Suprapubic skin (tissue), 4 donors: ENCODE data around the gene TGM3. TPM values are rescaled to one million over a fixed set of nuclear protein-coding genes. Genes with fewer than 3 reads are reported as not detected.

Experiments
- DNase-seq, 2 donors: peaks; one replicate each; pipeline ENCODE4 v3.0.0-alpha.2; 2019; ENCODE audit warnings: low spot score in 2 of 2
- H3K27ac ChIP-seq: fragments of 200-600 bp; sonication (generic); one replicate; pipeline ENCODE4 v1.5.1; 2019
- H3K27me3 ChIP-seq: fragments of 200-600 bp; sonication (generic); one replicate; pipeline ENCODE4 v1.5.1; 2019
- H3K36me3 ChIP-seq: fragments of 200-600 bp; sonication (generic); one replicate; pipeline ENCODE4 v1.5.1; 2019
- H3K4me1 ChIP-seq: fragments of 200-600 bp; sonication (generic); one replicate; pipeline ENCODE4 v1.5.1; 2019
- H3K4me3 ChIP-seq: fragments of 200-600 bp; sonication (generic); one replicate; pipeline ENCODE4 v1.5.1; 2019; ENCODE audit warnings: mild to moderate bottlenecking
- H3K9me3 ChIP-seq: fragments of 200-600 bp; sonication (generic); one replicate; pipeline ENCODE4 v1.5.1; 2019
- EP300 ChIP-seq: sonication (generic); formaldehyde crosslinking; IDR thresholded peaks from one replicate; pipeline ENCODE4 v1.6.1; 2017; ENCODE audit warnings: antibody characterized with exemption
- POLR2A ChIP-seq, 2 donors: fragments of 450-650 bp; IDR thresholded peaks; one replicate each; pipeline ENCODE4 v1.6.1; 2017; ENCODE audit warnings: antibody characterized with exemption in 2 of 2, mild to moderate bottlenecking in 2 of 2, moderate library complexity in 2 of 2
- POLR2AphosphoS5 ChIP-seq, 3 donors: sonication (generic); formaldehyde crosslinking; IDR thresholded peaks; one replicate each; pipeline ENCODE4 v1.6.1; 2017; ENCODE audit warnings: antibody characterized with exemption in 3 of 3
- WGBS: methylation state at CpG from one replicate; pipeline ENCODE4 v1.1.5; 2018; 5-methylcytosine and 5-hydroxymethylcytosine counted together
- total RNA-seq, 4 donors: library from RNA; depleted of rRNA; stranded (reverse); fragments of >200 nt; gene quantifications; one replicate each; pipeline ENCODE4 v1.1.0, GENCODE V29; 2016
- TF ChIP-seq, protein P1 (sequence below), 2 donors: fragments of 200-600 bp in 1 of 2; fragments of 450-650 bp in 1 of 2; sonication (generic) in 1 of 2; IDR thresholded peaks; one replicate each; pipeline ENCODE4 v1.5.1; 2016 to 2019; ENCODE audit warnings: antibody characterized with exemption in 2 of 2, mild to moderate bottlenecking in 1 of 2, moderate library complexity in 1 of 2

TGM3 gene
- total RNA-seq, 4 donors from 2014 or later: 24.9 to 56.5 (median 44.8) TPM

DNA sequence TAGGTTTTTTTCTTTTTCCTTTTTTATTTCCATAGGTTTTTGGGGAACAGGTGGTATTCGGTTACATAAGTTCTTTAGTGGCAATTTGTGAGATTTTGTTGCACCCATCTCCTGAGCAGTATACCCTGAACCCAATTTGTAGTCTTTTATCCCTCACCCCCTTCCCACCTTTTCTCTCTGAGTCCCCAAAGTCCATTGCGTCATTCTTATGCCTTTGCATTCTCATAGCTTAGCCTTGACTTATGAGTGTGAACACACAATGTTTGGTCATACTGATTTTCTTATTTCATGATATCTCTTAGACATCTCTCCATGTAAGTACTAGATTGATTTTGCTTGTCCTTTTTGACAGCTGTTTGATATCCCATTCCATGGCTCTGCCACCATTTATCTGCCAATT lies 27.2 kb downstream of the TGM3 start:
- no peak overlapping the region for H3K4me3 ChIP-seq
- no peaks in the 10 kb centered on the region for H3K36me3 ChIP-seq
- TF ChIP-seq POLR2A (IDR thresholded peaks at IDR 0.05) (no peak), EP300 (no peak), POLR2AphosphoS5 (IDR thresholded peaks at IDR 0.05) (no peak)
- TF ChIP-seq, protein P1, sequence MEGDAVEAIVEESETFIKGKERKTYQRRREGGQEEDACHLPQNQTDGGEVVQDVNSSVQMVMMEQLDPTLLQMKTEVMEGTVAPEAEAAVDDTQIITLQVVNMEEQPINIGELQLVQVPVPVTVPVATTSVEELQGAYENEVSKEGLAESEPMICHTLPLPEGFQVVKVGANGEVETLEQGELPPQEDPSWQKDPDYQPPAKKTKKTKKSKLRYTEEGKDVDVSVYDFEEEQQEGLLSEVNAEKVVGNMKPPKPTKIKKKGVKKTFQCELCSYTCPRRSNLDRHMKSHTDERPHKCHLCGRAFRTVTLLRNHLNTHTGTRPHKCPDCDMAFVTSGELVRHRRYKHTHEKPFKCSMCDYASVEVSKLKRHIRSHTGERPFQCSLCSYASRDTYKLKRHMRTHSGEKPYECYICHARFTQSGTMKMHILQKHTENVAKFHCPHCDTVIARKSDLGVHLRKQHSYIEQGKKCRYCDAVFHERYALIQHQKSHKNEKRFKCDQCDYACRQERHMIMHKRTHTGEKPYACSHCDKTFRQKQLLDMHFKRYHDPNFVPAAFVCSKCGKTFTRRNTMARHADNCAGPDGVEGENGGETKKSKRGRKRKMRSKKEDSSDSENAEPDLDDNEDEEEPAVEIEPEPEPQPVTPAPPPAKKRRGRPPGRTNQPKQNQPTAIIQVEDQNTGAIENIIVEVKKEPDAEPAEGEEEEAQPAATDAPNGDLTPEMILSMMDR (IDR thresholded peaks at IDR 0.05): no peak
- 96% methylated on average over 2 of the region's 2 CpGs for WGBS
- no peaks in the 10 kb centered on the region for H3K9me3 ChIP-seq
- H3K27ac ChIP-seq: no peak overlapping the region
- H3K27me3 ChIP-seq: peaks cover 6% of the 10 kb centered on the region
- DNase-seq: no peak
- H3K4me1 ChIP-seq: no peaks in the 10 kb centered on the region

DNA sequence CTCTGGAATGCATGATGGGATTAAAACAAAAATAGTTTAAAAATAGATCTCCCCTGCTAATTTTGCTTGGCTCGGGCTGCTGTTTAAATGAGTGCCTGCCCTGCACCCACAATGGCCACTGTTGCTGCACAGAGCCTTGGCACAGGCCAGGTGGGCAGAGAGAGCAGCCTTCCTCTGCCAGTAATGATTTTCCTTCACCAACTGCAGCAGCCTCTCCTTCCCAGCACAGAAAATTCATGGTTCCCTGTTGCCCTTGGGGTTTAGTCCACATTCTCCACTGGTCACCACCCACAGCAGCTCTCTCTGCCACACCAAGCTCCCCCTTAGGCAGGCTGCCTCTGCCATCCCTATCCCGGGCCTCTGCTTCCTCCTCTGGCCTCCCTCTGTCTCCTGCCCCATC lies 30.2 kb downstream of the TGM3 start:
- WGBS: 57% methylated on average over 2 of the region's 2 CpGs
- TF ChIP-seq POLR2A (IDR thresholded peaks at IDR 0.05) (no peak), EP300 (no peak), POLR2AphosphoS5 (IDR thresholded peaks at IDR 0.05) (no peak)
- TF ChIP-seq, protein P1 (IDR thresholded peaks at IDR 0.05): no peak
- Histone ChIP-seq H3K27me3 (peaks cover 6% of the 10 kb centered on the region), H3K4me3 (no peak overlapping the region), H3K9me3 (no peaks in the 10 kb centered on the region), H3K4me1 (no peaks in the 10 kb centered on the region), H3K27ac (no peak overlapping the region), H3K36me3 (no peaks in the 10 kb centered on the region)
- DNase-seq: peak in 1 of 2 donors; percentile 57

DNA sequence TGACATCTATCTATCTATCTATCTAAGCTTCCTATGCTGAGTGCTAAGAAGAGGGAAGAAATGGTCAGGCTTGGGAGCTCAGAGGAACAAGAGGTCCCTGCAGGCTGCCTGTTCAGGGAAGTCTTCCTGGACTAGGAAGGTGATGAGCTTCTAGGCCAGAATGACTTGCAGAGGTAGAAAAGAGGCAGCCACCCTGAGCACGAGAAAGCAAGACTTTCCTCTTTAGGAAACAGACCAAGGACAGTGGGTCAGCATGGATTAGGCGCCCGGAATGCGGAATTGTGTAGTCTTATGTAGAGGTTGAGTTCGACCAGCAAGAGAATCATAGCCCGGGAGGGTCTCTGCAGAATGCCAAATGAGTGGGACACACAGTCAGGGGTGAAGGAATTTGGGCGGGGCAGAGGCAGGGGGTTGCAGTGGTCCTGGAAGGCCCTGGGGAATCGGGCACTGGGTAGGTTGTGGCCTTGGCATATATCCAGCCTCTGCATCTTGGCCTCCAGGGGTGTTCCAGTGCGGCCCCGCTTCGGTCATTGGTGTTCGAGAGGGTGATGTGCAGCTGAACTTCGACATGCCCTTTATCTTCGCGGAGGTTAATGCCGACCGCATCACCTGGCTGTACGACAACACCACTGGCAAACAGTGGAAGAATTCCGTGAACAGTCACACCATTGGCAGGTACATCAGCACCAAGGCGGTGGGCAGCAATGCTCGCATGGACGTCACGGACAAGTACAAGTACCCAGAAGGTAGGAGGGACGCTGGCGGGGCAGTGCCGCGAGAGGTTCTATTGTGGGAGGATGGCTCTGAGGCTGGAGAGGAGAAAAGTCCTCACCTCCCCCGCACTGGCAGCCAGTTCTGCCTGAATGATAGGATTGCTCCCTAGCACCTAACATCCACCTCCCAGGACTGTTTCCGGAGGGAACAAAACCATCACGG lies 32.1 kb downstream of the TGM3 start:
- Histone ChIP-seq H3K4me3 (no peak overlapping the region), H3K4me1 (no peaks in the 10 kb centered on the region), H3K27ac (no peak overlapping the region), H3K9me3 (no peaks in the 10 kb centered on the region), H3K36me3 (no peaks in the 10 kb centered on the region), H3K27me3 (peaks cover 6% of the 10 kb centered on the region)
- TF ChIP-seq, protein P1 (IDR thresholded peaks at IDR 0.05): no peak
- TF ChIP-seq POLR2AphosphoS5 (IDR thresholded peaks at IDR 0.05): no peak
- TF ChIP-seq EP300: no peak
- no peak for TF ChIP-seq POLR2A (IDR thresholded peaks at IDR 0.05)
- WGBS: 92% methylated on average over 29 of the region's 30 CpGs
- DNase-seq: peak in 1 of 2 donors; percentile 76

DNA sequence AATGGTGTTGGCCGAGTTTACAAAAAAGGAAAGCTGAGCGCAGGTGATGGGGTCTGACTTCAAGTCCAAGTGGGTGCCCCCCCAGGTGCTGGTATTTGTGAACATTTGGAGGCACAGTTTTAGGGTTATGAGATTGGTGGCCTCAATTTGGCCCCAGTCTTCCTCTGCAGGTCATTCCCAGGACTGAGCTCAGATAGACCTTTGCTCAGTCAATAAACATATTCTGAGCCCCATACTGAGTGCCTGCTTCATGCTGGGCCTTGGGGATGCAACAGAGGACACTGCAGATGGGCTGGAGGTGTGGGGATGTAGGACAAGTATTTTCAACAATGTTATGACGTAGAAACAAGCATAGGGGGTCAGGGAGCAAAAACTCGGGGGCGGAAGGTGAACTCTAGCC lies 33.5 kb downstream of the TGM3 start:
- DNase-seq: peak in 1 of 2 donors; percentile 31
- H3K27ac ChIP-seq: no peak overlapping the region
- WGBS: 86% methylated on average over 5 of the region's 5 CpGs
- H3K27me3 ChIP-seq: peaks cover 6% of the 10 kb centered on the region
- no peak overlapping the region for H3K4me3 ChIP-seq
- no peaks in the 10 kb centered on the region for H3K36me3 ChIP-seq
- H3K4me1 ChIP-seq: no peaks in the 10 kb centered on the region
- no peaks in the 10 kb centered on the region for H3K9me3 ChIP-seq
- TF ChIP-seq POLR2A (IDR thresholded peaks at IDR 0.05): no peak
- TF ChIP-seq, protein P1 (IDR thresholded peaks at IDR 0.05): no peak

DNA sequence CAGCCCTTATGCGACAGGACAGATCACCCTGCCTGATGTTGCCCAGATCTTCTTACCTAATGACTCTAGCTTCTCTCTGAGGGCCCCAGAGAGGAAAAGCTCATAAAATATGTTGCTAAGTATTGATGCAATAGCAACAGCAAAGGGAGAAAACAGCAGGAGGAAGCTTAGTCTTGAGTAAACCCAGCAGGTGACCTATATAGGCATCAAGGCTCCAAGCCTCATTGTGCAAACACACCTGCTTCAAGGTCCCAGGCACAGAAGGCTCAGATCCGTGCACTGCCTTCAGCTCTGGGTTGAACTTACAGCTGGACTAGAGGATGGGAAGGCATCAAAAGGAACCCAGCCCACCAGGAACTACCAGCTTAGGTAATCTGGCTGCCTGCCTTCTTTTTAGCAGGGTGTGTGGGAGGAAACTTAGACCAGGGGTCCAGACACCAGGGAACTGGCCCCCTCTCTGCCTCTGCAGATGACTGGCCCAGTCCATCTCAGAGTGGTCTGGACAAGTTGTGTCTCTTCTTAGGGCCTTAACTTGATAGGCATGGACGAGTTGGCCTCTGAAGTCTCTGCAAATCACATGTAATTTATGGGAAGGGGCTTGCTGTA lies 34.4 kb downstream of the TGM3 start:
- no peak for TF ChIP-seq POLR2A (IDR thresholded peaks at IDR 0.05)
- Histone ChIP-seq H3K27ac (no peak overlapping the region), H3K27me3 (peaks cover 3% of the 10 kb centered on the region), H3K36me3 (no peaks in the 10 kb centered on the region), H3K4me1 (no peaks in the 10 kb centered on the region), H3K4me3 (no peak overlapping the region), H3K9me3 (no peaks in the 10 kb centered on the region)
- DNase-seq: peak in 1 of 2 donors; percentile 23
- 73% methylated on average over 3 of the region's 3 CpGs for WGBS
